Measurements from ENCODE around the gene DHRS2. TPM values are rescaled to one million over a fixed set of nuclear protein-coding genes. Genes with fewer than 3 reads are reported as not detected.
"Not testable (repeated sequence)": the region's sequence is repeated elsewhere in the genome, so short reads cannot be mapped to it uniquely, and the experiment has no call there.

Gene DHRS2
- total RNA-seq, 1 donor from 2014 or later: 0.41 TPM

DNA sequence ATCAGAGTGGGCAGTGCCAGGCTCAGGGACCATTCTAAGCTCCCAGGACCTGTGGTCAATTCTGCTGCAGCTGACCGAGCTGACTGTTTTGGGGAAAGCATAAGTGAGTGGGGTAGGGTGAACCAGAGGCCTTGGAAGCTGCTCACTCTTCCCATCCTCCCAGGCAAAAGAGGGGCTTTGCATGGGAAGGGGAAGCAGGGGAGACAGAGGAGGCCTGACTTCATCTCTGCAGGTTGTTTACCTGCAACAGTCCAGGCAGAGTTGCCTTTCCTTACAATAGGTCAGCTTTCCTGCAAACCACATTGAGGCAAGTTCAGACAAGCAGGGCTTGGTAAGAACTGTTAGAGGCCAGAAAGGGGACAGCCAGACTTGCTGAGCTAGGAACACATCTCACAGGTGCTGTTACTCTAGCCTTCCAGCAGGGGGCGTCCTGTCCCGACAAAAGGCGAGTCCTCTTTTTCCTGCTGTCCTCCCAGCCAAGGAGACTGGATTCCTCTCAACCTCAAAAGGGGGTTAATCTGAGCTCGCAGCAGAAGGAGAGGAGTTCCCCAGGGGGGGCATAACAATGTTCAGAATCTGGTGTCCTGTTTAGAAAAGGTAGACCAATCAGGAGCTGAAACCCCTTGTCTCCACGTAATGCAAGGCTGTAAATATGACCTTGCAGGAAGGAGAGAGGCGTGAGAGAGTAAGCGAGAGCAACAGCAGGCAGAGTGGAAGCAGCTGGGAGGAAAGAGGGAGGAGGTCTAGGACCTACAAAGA, 4.3 kb upstream of the DHRS2 start:
- FAIRE-seq (no peak), DNase-seq (ENCODE audit: low spot score in 2 of 2) (peak; percentile 60 to 80)

DNA sequence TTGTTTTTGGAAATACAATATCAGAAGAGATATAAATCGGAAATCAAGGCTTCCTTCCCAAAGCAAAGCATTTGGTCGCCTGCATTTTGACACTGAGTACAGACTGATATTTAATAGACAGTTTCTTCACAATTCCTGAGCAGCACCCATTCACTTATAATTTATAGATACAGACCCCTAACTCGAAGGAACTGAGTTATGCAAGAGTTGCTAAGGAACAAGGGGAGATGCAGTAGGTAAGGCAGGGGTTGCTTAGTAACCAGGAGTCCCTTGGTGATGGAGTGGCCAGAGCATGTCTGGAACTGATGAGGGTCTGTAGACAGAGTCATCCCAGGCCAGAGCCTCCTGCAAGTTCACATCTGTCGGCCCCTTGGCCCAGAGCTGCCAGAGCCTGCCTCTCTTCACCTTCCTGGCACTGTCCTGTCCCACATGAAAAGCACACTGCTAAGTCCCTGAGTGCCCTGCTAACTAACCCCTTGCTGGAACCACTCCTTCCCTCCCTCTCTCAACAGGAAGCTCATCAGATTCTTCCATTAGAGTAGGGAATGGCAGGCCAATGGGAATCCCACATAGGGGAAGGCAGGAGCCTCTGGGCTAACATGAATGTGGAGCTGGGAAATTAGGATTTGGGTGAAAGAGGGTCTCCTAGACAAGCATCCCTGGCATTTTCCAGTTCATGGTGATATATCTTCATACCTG, 3.6 kb upstream of the DHRS2 start:
- no peak for DNase-seq (ENCODE audit: low spot score in 2 of 2)
- no peak for FAIRE-seq

DNA sequence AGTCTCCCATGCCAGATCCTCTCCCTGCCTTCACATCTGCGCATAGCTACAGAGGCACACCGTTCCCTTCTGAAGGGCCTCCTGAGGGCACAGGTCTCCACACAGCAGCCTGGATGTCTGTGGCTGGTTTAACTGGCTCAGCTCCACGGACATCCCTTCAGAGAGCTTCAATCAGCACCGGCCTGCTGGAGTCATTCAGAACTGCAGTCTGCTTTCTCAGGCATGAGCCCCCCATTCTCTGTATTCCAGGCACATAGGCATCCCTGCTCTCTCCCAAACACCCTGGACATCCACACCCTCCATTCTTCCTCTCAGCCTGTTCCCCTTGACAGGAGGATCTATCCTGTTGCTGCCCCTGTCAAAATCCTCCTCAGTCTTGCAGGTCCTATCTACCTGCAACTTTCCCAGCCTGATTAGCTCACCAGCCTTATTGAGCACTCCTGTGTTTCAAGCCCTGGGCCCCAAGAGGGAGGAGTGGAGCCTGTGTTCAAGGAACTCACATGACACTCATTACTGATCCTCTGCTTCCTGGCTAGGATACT, 2.9 kb upstream of the DHRS2 start:
- no peak for FAIRE-seq
- no peak for DNase-seq (ENCODE audit: low spot score in 2 of 2)

DNA sequence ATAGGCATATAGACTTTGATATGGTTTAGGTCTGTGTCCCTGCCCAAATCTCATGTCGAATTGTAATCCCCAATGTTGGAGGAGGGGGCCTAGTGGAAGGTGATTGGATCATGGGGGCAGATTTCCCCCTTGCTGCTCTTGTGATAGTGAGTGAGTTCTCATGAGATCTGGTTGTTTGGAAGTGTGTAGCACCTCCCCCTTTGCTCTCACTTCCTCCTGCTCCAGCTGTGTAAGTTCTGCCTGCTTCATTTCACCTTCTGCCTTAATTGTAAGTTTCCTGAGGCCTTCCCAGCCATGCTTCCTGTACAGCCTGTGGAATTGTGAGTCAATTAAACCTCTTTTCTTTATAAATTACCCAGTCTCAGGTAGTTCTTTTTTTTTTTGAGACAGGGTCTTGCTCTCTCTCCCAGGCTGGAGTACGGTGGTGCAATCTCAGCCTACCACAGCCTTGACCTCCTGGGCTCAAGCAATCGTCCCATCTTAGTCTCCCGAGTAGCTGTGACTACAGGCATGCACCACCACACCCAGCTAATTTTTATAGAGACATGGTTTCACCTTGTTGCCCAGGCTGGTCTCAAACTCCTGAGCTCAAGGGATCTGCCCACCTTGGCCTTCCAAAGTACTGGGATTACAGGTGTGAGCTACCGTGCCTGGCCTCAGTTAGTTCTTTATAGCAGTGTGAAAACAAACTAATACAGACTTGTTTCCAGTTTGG, 1.3 kb upstream of the DHRS2 start:
- DNase-seq (ENCODE audit: low spot score in 2 of 2); FAIRE-seq: not testable (repeated sequence)

DNA sequence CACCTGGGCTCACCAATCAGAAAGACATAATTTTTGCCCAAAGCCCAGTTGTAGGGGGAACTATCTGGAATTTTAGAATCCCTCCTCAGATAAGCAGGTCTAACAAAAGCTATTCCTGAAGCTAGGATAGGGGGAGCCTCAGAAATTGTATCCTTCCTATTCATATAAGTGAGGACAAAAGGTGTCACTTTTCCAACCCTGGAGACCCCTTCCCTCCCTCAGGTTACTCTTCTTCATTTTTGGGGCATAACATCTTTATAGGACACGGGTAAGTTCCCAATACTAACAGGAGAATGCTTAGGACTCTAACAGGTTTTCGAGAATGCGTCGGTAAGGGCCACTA, 1.1 kb downstream of the DHRS2 start:
- FAIRE-seq: not testable (repeated sequence)

DNA sequence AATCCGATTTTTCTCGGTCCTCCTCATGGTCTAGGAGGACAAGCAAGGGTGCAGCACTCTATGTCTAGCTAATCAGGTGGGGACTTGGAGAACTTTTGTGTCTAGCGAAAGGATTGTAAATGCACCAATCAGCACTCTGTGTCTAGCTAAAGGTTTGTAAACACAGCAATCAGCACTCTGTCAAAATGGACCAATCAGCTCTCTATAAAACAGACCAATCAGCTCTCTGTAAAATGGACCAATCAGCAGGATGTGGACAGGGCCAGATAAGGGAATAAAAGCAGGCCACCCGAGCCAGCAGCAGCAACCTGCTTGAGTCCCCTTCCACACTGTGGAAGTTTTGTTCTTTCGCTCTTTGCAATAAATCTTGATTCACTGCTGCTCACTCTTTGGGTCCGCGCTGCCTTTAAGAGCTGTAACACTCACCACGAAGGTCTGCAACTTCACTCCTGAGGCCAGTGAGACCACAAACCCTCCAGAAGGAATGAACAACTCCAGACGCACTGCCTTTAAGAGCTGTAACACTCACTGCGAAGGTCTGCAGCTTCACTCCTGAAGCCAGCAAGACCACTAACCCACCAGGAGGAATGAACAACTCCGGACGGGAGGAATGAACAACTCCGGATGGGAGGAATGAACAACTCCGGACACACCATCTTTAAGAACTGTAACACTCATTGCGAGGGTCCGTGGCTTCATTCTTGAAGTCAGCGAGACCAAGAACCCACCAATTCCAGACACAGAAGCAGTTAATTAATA, 1.7 kb downstream of the DHRS2 start:
- FAIRE-seq; DNase-seq (ENCODE audit: low spot score in 2 of 2): not testable (repeated sequence)

More for the DNA sequence above, 1.1 kb downstream of the DHRS2 start:
- not testable (repeated sequence) for DNase-seq (ENCODE audit: low spot score in 2 of 2)

DNA sequence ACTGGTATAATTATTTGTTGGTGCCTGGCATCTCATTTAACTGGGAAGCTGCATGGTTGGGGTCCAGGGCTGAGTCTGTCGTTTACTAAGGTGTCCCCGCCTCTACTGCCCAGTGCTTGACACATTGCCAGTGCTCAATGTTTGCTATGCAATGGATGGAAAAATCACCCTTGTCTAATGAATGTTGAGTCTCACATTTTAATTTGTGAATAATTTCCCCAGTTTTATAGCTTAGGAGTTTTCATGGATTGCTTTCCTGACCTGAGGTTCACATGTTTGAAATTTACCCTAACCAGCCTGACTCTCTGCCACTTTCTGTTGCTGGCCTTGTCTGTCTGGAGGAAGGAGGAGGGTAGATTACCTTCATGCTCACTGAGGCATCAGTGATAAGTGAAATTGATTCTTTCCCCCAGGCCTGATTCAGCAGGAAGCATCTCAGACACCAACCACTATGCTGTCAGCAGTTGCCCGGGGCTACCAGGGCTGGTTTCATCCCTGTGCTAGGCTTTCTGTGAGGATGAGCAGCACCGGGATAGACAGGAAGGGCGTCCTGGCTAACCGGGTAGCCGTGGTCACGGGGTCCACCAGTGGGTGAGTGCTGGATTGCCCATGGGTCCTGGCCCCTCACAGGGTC, 2.4 kb downstream of the DHRS2 start:
- FAIRE-seq (no peak), DNase-seq (ENCODE audit: low spot score in 2 of 2) (no peak)

DNA sequence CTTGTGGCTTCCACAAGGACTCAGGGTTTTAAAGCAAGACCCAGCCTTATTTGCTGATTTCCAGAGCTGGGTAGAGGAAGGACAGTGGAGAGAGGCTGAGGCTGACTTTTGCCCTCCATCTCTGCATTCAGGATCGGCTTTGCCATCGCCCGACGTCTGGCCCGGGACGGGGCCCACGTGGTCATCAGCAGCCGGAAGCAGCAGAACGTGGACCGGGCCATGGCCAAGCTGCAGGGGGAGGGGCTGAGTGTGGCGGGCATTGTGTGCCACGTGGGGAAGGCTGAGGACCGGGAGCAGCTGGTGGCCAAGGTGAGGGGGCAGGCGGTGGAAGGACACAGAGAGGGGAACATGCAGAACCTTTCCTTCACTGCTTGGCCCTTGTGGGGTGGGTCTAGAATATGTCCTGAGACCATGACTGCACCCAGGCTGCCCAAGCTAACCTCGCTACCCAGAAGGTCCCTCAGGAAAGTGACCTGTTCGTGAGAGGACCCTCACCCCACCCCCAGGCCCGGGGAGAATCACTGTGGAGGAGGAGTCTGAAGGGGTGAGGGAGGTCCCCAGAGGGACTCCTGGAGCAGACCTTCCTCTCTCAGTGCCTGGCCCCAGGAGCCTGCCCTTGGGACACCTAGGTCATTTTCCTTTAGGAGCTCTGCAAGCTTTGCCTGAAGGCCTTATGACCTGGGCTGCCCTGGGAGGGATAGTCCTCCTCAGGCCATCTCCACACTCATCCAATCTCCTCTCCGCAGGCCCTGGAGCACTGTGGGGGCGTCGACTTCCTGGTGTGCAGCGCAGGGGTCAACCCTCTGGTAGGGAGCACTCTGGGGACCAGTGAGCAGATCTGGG, 3.1 kb downstream of the DHRS2 start:
- no peak for DNase-seq (ENCODE audit: low spot score in 2 of 2)
- no peak for FAIRE-seq

DNA sequence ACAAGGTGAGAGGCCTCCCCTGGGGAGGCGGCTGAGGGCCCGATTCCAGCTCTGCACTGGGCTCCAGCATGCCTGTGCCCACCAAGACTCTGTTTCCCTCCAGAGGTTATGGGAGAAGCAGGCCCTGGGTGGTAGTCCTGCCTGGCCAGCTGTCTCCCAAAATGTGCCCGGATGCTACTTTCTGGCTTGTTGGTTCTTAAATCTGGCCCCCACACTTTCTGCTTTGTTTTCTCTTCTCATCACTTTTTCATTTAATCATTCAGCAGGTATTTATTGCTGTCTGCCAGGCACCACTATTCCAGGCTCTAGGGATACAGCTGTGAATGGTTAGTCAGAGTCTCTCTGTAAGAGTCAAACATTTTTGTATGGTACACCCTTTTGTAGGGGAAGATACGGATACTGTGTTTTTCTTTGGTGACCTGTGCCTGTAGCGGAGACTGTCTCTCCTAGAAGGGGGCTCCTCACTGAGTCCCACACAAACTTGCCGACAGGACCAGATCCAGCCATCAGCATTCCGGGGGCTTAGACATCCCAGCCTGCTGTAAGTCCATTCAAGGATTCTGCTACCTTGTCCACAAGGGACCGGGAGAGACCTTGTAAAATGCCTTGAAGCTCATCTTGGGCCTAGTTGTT, 3.8 kb downstream of the DHRS2 start:
- DNase-seq (ENCODE audit: low spot score in 2 of 2) (no peak), FAIRE-seq (no peak)

DNA sequence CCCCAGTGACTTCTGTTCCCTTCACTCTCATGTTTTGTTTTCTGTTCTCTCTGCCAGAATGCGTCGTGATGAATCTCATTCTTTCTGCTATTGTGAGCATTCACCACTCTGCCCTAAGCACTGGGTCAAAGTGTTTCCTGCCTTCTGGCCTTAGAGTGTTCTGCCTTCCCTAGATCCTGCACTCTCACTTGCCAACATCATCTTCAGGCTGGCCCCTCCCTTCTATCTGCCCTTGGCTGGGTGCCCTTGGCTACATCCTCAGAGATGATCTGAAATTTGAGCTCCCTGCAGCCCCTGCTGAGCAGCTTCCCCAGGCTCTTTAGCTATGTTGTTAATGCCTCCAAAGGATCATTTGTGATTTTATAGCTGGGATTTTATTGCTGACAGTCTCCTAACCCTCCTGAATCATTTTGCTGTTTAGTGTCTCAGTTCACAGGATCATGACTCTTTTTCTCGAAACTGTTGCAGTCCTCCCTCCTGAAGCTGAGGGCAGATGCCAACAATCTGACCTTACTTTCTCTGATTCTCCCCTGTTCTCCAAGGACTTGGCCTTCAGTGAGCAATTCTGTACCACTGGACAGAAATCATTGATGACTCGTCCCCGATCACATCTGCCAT, 4.5 kb downstream of the DHRS2 start:
- no peak for DNase-seq (ENCODE audit: low spot score in 2 of 2)
- FAIRE-seq: no peak

DNA sequence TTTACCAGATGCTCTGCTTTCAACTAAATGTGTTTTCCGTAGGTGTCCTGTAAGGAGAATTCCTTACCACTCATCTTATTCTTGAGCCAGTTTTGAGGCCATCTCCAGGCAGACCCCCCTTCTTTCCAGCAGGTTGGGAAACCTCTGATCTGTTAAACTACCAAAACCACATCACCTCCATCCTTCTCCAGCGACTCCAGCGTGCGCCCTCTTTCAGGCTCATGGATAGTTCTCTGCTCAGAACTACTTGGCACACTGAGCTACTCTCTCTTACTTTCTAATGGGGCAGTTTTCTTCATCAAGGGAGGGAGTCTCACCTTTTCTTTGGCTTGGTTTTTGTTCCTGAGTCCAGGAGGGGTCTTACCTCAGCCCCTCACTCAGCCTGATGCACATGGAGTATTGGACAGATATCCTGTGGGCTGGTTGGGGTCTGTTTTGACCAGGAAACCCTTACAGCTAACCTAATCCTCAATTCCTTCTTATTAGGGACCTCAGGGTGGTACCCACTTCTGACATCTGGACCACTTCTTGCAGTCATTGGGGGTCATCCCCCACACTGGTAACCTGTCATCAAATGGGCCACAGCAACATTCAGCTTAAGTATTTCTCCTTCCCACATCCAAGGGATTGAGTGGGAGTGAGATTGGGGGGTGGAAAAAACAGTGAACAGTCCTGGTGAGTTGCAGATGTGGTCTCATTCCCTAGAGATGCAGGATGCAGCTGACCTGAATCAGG, 5.2 kb downstream of the DHRS2 start:
- DNase-seq (ENCODE audit: low spot score in 2 of 2): no peak
- no peak for FAIRE-seq

DNA sequence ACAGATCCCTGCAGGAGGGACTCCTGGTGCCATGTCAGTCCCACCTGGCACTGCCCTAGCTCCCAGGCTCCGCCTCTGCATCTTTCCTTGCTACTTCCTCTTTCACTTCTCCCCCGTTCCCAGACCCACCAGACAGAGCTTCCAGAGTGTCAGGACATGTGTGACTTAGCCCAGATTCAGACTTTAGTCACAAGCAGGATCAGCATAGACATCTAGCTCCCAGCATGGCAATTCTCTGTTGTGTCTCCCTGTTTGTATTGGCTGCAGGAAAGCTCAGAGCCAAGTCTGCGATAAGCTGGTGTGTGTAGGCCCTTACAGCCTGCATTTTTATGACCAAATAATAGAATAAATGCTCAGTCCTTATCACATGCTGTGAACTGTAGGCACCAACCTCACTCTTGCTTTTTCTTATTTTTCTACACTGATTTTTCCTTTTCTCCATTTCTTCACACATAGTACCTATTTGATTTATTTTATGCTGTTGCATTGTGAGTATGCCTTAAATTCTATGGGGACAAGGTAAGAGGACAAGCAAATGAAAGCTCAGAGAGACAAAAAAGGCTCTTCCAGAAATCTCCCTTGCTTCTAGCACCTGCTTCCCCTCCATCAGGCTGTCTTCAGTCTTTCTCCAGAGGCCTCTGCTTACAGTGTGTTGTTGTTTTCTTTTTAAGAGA, 5.9 kb downstream of the DHRS2 start:
- FAIRE-seq (no peak), DNase-seq (ENCODE audit: low spot score in 2 of 2) (no peak)

DNA sequence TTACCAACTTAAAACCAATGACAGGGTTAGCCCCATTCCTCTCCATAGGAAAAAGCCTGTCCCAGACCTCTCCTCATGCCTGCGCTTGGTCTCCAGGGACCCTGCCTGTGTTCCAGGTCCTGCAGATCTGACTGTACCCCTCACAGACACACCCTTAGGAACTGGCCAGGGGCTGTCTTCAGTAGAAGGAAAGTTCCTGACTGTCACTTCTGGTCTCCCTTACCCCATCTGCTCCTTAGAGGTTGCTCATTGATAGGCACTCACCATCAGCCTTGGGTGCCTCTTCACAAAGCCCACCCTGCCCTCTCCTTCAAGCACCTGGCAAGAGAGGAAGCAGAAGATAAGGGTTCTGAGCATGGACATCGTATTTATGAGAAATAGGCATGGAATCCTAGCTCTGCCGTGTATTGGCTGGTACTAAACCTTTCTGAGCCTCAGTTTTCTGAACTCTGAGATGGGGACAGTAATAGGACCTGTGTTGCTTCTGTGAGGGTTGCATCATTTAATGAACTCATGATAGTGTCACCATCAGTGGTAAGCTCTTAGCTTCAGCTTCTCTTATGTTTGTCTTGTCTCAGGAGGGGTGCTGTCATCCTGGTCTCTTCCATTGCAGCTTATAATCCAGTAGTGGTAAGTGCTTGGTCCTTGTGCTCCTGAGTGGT, 7.5 kb downstream of the DHRS2 start:
- no peak for FAIRE-seq

DNA sequence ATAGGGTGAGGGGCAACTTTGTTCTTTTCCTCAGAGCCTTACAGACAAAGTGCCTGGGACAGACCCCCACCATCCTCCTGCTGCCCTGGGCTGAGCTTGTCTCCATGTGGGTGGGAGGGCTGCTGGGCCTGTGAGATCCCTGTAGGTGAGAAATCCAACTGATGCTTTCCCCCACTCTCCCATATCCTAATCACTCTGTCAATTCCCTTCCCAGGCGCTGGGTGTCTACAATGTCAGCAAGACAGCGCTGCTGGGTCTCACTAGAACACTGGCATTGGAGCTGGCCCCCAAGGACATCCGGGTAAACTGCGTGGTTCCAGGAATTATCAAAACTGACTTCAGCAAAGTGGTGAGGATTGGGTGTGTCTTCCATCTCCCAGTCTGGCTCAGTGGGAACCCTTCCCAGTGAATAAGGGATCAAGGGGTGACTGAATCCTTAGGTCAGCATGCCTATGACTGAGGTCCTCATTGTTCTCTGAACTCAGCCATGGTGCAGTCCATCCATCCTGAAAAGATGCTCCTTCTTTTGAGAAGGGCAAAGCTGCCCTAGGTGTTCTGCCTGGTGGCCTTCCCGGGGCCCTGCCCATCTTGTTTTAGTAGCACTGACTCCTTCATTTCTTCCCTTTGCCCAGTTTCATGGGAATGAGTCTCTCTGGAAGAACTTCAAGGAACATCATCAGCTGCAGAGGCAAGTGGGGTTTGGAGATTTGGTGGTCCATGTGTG, 8.2 kb downstream of the DHRS2 start:
- DNase-seq (ENCODE audit: low spot score in 2 of 2): no peak
- FAIRE-seq: no peak

More for the DNA sequence above, 7.5 kb downstream of the DHRS2 start:
- DNase-seq (ENCODE audit: low spot score in 2 of 2): no peak

DNA sequence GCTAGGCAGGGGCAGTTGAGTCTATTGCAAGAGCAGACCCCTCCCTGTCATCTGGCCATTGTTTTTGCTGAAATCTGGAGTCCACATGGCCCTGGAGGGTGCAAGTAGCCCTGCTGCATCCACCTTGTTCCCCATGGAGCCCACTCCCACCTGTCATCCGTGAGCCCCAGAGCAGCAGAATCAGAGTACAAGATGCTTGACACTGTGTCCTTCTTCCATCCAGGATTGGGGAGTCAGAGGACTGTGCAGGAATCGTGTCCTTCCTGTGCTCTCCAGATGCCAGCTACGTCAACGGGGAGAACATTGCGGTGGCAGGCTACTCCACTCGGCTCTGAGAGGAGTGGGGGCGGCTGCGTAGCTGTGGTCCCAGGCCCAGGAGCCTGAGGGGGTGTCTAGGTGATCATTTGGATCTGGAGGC, 8.8 kb downstream of the DHRS2 start:
- FAIRE-seq (no peak), DNase-seq (ENCODE audit: low spot score in 2 of 2) (no peak)

DNA sequence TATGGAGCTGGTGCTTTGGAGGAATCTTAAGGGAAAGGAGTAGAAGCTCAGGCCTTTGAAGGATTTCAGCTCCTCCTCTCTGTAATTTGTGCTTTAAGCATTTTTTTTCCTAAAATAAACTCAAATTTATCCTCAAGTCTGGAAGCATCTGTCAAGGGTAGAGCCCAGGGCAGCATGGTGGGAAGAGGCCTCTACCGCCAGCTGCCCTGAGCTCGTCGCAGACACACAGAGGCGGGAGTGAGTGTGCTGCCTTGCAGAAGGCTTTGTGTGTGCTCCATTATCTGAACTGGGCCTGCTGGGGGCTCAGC, 9.3 kb downstream of the DHRS2 start:
- FAIRE-seq: no peak
- DNase-seq (ENCODE audit: low spot score in 2 of 2): no peak
